Activated T-helper 1 cell treated with anti-CD3 and anti-CD28 coated beads, Interleukin-12 subunit alpha, Interleukin-12 subunit beta, Interleukin-2, Interleukin-4 antibody, amounts not matched to agents 30 ng/mL and 10 ng/mL and 1 ng/mL, durations not matched to agents 14 hours and 24 hours and 36 hours (primary cell): ENCODE results near the gene RHEB. TPM values are rescaled to one million over a fixed set of nuclear protein-coding genes. Genes with fewer than 3 reads are reported as not detected.

Source experiments
- DNase-seq: peaks from one replicate; pipeline ENCODE4 v3.0.0; 2021; ENCODE audit warnings: low spot score
- H3K27ac Mint-ChIP-seq: one replicate; pipeline ENCODE4 v1.8.0; 2021; ENCODE audit warnings: mild to moderate bottlenecking, mixed read lengths
- H3K27me3 Mint-ChIP-seq: one replicate; pipeline ENCODE4 v1.8.0; 2022; ENCODE audit warnings: mild to moderate bottlenecking, moderate library complexity, mixed read lengths; ENCODE audit not compliant: insufficient read depth
- H3K36me3 Mint-ChIP-seq: one replicate; pipeline ENCODE4 v1.8.0; 2021; ENCODE audit warnings: low read depth, mixed read lengths
- H3K4me1 Mint-ChIP-seq: one replicate; pipeline ENCODE4 v1.8.0; 2021; ENCODE audit warnings: low read depth, mixed read lengths
- H3K4me3 Mint-ChIP-seq: one replicate; pipeline ENCODE4 v1.8.0; 2021; ENCODE audit warnings: mild to moderate bottlenecking, moderate library complexity, mixed read lengths
- H3K9me3 Mint-ChIP-seq: one replicate; pipeline ENCODE4 v1.8.0; 2021; ENCODE audit warnings: mixed read lengths
- intact Hi-C: fragments of 100-400 bp; cut with micrococcal nuclease; formaldehyde crosslinking; loops from one replicate; pipeline ENCODE4 v1.15.1; 2024
- total RNA-seq: library from RNA; stranded (reverse); gene quantifications from 2 replicates; pipeline ENCODE4 v1.2.3, GENCODE V29; 2022

RHEB gene
- total RNA-seq, 1 donor from 2014 or later: 65.5 TPM

- Mint-ChIP-seq H3K4me3 (no peak overlapping the region), H3K27me3 (peaks cover 48% of the 10 kb centered on the region), H3K9me3 (no peaks in the 10 kb centered on the region), H3K4me1 (peaks cover 11% of the 10 kb centered on the region), H3K27ac (no peak overlapping the region), H3K36me3 (no peaks in the 10 kb centered on the region)
- no peak for DNase-seq
- intact Hi-C loops: no loop called here
Observed at GRCh38 chr7:151442776-151443496, 76.8 kb downstream of the RHEB start.

GRCh38 chr7:151440799-151441445, 78.8 kb downstream of the RHEB start:
- Mint-ChIP-seq H3K27ac (peak overlapping the region; percentile 37), H3K9me3 (no peaks in the 10 kb centered on the region), H3K4me3 (no peak overlapping the region), H3K4me1 (peaks cover 11% of the 10 kb centered on the region), H3K36me3 (no peaks in the 10 kb centered on the region), H3K27me3 (peaks cover 49% of the 10 kb centered on the region)
- intact Hi-C loops: no loop called here
- DNase-seq: no peak

DNA sequence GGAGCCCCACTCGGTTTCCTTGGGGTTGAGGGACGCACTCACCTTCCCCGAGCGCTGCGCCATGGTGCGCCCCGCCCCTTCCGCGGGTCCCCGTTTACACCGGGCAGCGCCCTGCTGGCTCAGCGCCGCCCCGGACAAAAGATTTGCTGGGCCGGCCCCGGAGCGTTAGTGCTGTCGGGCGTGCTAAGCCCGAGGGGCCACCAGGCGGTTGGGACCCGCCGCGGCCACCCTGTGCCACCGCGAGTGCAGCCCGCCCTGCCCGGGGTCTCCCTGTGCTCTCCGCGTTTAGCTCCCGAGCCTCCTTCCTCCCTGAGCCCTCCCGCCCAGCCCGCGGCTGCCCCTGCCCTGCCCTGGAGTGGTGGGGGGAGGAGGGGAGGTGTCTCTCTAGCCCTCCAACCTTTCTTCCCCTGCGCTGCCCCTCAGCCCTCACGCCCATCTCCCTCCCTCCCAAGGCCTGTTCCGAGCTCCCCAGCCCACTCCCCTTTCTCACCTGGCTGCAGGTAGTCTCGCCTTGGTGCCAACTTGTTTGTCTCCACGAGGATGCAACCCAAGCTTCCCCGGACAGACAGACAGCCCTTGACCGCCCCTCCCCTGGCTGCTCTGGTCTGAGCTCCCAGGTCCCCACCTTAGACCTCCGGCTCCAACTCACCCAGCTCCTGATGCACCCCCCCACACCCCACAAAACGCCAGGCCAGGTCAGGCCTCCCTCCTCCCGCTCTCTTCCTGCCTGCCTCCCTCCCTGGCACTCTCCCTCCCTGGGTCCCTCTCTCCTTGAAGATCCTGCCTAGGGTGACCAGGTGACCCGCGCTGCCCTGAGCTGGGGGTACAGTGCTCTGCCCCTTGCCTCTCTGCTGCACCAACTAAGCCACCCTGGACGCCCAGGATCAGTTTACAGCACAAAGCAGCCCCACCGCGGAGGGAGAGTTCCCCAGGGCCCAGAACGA, 79.6 kb downstream of the RHEB start, which contains the start of gene CRYGN:
Gene CRYGN (minus strand): TSS at position 287 of the 944 bp plus-strand sequence. CDS start 224 bp downstream, at position 63.
- Mint-ChIP-seq H3K9me3 (no peaks in the 10 kb centered on the region), H3K27ac (no peak within 1 kb of the TSS), H3K4me3 (no peak within 1 kb of the TSS), H3K4me1 (peaks cover 11% of the 10 kb centered on the region), H3K36me3 (no peaks in the 10 kb centered on the region), H3K27me3 (peaks cover 47% of the 10 kb centered on the region)
- DNase-seq: no peak
- intact Hi-C loops: no loop called here

- no peak overlapping the region for H3K4me3 Mint-ChIP-seq
- DNase-seq: no peak
- no peaks in the 10 kb centered on the region for H3K9me3 Mint-ChIP-seq
- intact Hi-C loops: no loop called here
- no peaks in the 10 kb centered on the region for H3K36me3 Mint-ChIP-seq
- peaks cover 11% of the 10 kb centered on the region for H3K4me1 Mint-ChIP-seq
- peaks cover 38% of the 10 kb centered on the region for H3K27me3 Mint-ChIP-seq
- no peak overlapping the region for H3K27ac Mint-ChIP-seq
Observed at GRCh38 chr7:151438864-151439601, 80.7 kb downstream of the RHEB start.

GRCh38 chr7:151437866-151438516, 81.7 kb downstream of the RHEB start:
- H3K27ac Mint-ChIP-seq: no peak overlapping the region
- no peaks in the 10 kb centered on the region for H3K9me3 Mint-ChIP-seq
- intact Hi-C loops: no loop called here
- DNase-seq: no peak
- peaks cover 15% of the 10 kb centered on the region for H3K4me1 Mint-ChIP-seq
- peaks cover 31% of the 10 kb centered on the region for H3K27me3 Mint-ChIP-seq
- no peak overlapping the region for H3K4me3 Mint-ChIP-seq
- H3K36me3 Mint-ChIP-seq: no peaks in the 10 kb centered on the region

DNA sequence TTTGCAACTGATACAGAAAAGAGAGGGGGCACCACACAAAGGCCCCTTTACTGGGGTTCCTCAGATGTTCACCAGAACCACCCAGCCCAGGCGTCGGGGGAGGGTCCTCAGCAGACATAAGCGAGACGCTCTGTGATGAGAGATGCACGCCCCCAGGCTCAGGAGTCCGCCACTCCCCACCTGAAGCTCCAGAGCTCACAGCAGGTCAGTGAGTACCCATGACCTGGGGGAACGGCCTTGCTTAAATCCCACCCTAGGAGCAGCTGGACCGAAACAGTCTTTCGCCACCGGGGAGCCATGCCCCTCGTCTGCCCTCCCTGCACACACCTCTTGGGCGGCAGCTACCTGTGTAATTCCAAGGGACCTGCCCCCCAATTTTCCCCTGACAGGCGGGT, 82.5 kb downstream of the RHEB start:
- Mint-ChIP-seq H3K36me3 (no peaks in the 10 kb centered on the region), H3K27me3 (peaks cover 28% of the 10 kb centered on the region), H3K27ac (no peak overlapping the region), H3K4me3 (no peak overlapping the region), H3K9me3 (no peaks in the 10 kb centered on the region), H3K4me1 (peaks cover 20% of the 10 kb centered on the region)
- intact Hi-C loops: no loop called here
- no peak for DNase-seq

- no peak for DNase-seq
Observed at GRCh38 chr7:151436446-151437158, 83.1 kb downstream of the RHEB start.

GRCh38 chr7:151435971-151436370, 83.7 kb downstream of the RHEB start:
- intact Hi-C loops: no loop called here
- Mint-ChIP-seq H3K27me3 (peaks cover 18% of the 10 kb centered on the region), H3K27ac (no peak overlapping the region), H3K9me3 (no peaks in the 10 kb centered on the region), H3K36me3 (no peaks in the 10 kb centered on the region), H3K4me1 (peaks cover 9% of the 10 kb centered on the region), H3K4me3 (no peak overlapping the region)
- no peak for DNase-seq

More at GRCh38 chr7:151436446-151437158, 83.1 kb downstream of the RHEB start:
- H3K4me1 Mint-ChIP-seq: peaks cover 14% of the 10 kb centered on the region
- peaks cover 23% of the 10 kb centered on the region for H3K27me3 Mint-ChIP-seq
- no peaks in the 10 kb centered on the region for H3K36me3 Mint-ChIP-seq
- no peaks in the 10 kb centered on the region for H3K9me3 Mint-ChIP-seq
- intact Hi-C loops: no loop called here
- no peak overlapping the region for H3K4me3 Mint-ChIP-seq
- H3K27ac Mint-ChIP-seq: no peak overlapping the region

DNA sequence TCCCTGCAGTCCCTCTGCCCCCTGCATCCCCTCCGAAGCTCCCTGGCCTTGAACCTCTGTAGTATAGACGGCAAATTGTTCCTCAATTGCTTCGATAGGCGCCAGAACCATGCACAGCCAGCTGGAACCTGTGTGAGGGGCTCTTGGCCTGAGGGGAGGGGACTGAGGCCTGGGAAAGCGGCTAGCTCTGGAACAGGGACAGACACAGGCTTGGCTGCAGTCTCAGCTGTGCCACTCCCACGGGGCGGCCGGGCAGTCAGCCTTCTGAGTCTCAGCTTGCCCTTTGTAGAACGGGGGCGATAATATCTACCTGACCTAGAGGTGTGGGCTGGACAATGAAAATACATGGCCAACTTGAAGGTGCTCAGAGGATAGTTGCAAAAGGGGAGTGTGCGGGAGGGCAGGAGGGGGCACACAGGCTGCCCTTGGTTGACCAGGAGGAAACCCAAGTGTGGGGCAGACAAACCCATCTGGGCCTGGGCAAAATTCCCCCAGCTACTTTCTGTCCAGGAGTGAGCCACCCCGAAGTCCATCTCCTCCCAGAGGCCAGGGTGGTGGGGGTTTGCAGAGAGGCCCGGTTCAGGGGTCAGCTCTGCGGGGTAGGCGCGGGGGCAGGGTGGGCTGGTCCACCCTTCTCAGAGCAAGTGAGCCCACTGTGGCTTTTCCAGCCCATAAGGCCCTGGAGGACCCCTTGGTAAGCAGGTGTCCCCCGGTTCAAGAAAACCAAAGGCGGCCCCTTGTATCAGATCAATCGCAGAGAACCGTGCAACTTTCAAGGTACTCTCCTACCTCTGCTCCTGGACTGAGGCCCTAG, 84.4 kb downstream of the RHEB start:
- intact Hi-C loops: no loop called here
- Mint-ChIP-seq H3K36me3 (no peaks in the 10 kb centered on the region), H3K4me3 (no peak overlapping the region), H3K4me1 (peaks cover 11% of the 10 kb centered on the region), H3K27me3 (peaks cover 12% of the 10 kb centered on the region), H3K9me3 (no peaks in the 10 kb centered on the region), H3K27ac (no peak overlapping the region)
- DNase-seq: no peak

- intact Hi-C loops: no loop called here
- H3K27ac Mint-ChIP-seq: no peak overlapping the region
- no peaks in the 10 kb centered on the region for H3K36me3 Mint-ChIP-seq
- H3K27me3 Mint-ChIP-seq: peaks cover 11% of the 10 kb centered on the region
- H3K9me3 Mint-ChIP-seq: no peaks in the 10 kb centered on the region
- DNase-seq: no peak
- no peak overlapping the region for H3K4me3 Mint-ChIP-seq
- peaks cover 18% of the 10 kb centered on the region for H3K4me1 Mint-ChIP-seq
Observed at GRCh38 chr7:151434549-151434948, 85.1 kb downstream of the RHEB start.
